ENCODE data around the gene SLX4IP.
"Not testable (repeated sequence)": the region's sequence is repeated elsewhere in the genome, so short reads cannot be mapped to it uniquely, and the experiment has no call there.

Gene SLX4IP

DNA sequence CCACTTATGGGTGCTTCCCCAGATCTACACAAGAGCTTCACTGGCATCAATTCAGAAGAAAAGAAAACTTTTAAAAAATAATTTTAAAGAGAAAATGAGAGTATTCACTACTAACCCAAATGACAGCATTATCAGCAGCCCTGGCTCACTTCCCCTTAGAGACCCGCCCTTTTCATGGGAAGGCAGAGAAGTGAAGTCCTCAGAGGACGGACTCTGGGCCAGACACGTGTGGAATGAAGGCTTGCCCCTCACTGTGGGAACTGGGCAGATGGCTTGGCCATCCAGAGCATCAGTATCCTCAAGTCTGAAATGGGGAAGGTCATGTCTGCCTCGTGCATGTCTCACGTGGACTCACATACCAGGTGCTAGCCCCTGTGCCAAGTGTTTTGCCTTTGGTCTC is 175.1 kb downstream of the SLX4IP start:
- Histone ChIP-seq H3K36me3 (replicated peaks; ENCODE audit: low read depth, low read length) (no peaks in the 10 kb centered on the region), H3K27ac (ENCODE audit: low read length) (no peak overlapping the region)

DNA sequence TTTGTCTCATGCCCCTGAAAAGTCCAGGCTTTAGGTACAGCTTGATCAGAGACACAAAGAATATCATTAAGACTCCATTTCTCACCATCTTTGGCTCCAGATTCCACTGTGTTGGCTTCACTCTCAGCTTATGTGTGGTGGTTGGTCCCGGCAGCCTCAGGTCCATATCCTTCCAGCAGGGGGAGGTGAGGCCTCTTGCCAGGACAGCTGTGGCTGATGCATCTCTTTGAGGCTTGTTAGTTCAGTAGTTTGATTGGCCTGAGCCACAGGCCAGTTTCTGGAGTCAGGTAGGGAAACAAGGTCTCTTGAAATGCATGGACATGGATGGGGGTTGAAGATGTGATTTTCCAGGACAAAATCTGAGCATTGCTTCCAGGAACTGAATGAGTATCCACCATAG is 176.3 kb downstream of the SLX4IP start:
- Histone ChIP-seq H3K4me2 (ENCODE audit: low read length) (no peak overlapping the region), H3K4me1 (ENCODE audit: low read length) (no peaks in the 10 kb centered on the region), H4K20me1 (ENCODE audit: insufficient read depth, low read length) (no peaks in the 10 kb centered on the region), H3K27me3 (ENCODE audit: low read depth, low read length) (no peaks in the 10 kb centered on the region), H3K9ac (ENCODE audit: low read length) (no peak overlapping the region), H3K36me3 (replicated peaks; ENCODE audit: low read depth, low read length) (no peaks in the 10 kb centered on the region), H3K79me2 (ENCODE audit: low read length) (no peaks in the 10 kb centered on the region), H2AFZ (ENCODE audit: low read depth, low read length) (no peak overlapping the region), H3K4me3 (ENCODE audit: low read length) (no peak overlapping the region), H3K9me3 (ENCODE audit: insufficient read depth, low read length) (no peaks in the 10 kb centered on the region), H3K27ac (ENCODE audit: low read length) (no peak overlapping the region)
- peak; percentile 56 for TF ChIP-seq CTCF (IDR thresholded peaks at IDR 0.05; ENCODE audit: low read depth, low read length)
- no peak for TF ChIP-seq EZH2phosphoT487 (IDR thresholded peaks at IDR 0.05; ENCODE audit: low read depth)

More for the DNA sequence above, 175.1 kb downstream of the SLX4IP start:
- no peak for TF ChIP-seq CTCF (IDR thresholded peaks at IDR 0.05; ENCODE audit: low read depth, low read length)
- TF ChIP-seq EZH2phosphoT487 (IDR thresholded peaks at IDR 0.05; ENCODE audit: low read depth) = no peak
- Histone ChIP-seq H3K9me3 (ENCODE audit: insufficient read depth, low read length) (no peaks in the 10 kb centered on the region), H3K9ac (ENCODE audit: low read length) (no peak overlapping the region), H3K4me3 (ENCODE audit: low read length) (no peak overlapping the region), H3K4me2 (ENCODE audit: low read length) (no peak overlapping the region), H4K20me1 (ENCODE audit: insufficient read depth, low read length) (no peaks in the 10 kb centered on the region), H3K4me1 (ENCODE audit: low read length) (peaks cover 5% of the 10 kb centered on the region; the same call in 1 of the 2 replicates), H3K27me3 (ENCODE audit: low read depth, low read length) (no peaks in the 10 kb centered on the region), H3K79me2 (ENCODE audit: low read length) (no peaks in the 10 kb centered on the region), H2AFZ (ENCODE audit: low read depth, low read length) (no peak overlapping the region)

DNA sequence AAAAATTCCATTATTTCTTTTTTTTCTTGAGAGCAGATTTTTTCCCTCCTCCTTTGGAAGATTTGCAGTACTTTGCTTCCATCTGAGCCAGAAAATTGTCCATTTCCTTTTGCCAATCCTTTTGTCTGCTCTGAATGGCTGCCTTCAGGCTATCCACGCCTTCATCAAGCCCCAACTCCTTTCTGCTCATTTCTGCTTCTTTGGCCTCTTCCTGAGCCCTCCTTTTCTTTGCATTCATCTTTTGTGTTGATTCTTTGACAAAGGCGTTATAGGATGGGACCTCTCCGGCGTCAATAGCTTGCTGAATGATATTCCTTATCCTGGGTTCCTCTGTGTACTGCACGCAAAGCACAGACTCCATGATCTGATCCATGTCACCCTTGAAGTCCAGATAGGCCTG is 178.3 kb downstream of the SLX4IP start:
- H3K27me3 ChIP-seq (ENCODE audit: low read depth, low read length); H2AFZ ChIP-seq (ENCODE audit: low read depth, low read length); H3K4me1 ChIP-seq (ENCODE audit: low read length); H4K20me1 ChIP-seq (ENCODE audit: insufficient read depth, low read length); H3K27ac ChIP-seq (ENCODE audit: low read length); H3K36me3 ChIP-seq (replicated peaks; ENCODE audit: low read depth, low read length); H3K4me3 ChIP-seq (ENCODE audit: low read length); H3K4me2 ChIP-seq (ENCODE audit: low read length); H3K9ac ChIP-seq (ENCODE audit: low read length); H3K9me3 ChIP-seq (ENCODE audit: insufficient read depth, low read length); H3K79me2 ChIP-seq (ENCODE audit: low read length): not testable (repeated sequence)

GRCh38 chr20:10613911-10614310 is 178.8 kb downstream of the SLX4IP start:
- H3K4me1 ChIP-seq (ENCODE audit: low read length) = no peaks in the 10 kb centered on the region
- no peak overlapping the region for H2AFZ ChIP-seq (ENCODE audit: low read depth, low read length)
- no peaks in the 10 kb centered on the region for H3K27me3 ChIP-seq (ENCODE audit: low read depth, low read length)
- H3K79me2 ChIP-seq (ENCODE audit: low read length) = no peaks in the 10 kb centered on the region
- no peak overlapping the region for H3K9ac ChIP-seq (ENCODE audit: low read length)
- no peaks in the 10 kb centered on the region for H3K9me3 ChIP-seq (ENCODE audit: insufficient read depth, low read length)
- no peak overlapping the region for H3K27ac ChIP-seq (ENCODE audit: low read length)
- TF ChIP-seq CTCF (IDR thresholded peaks at IDR 0.05; ENCODE audit: low read depth, low read length) (no peak), EZH2phosphoT487 (IDR thresholded peaks at IDR 0.05; ENCODE audit: low read depth) (no peak)
- no peak overlapping the region for H3K4me2 ChIP-seq (ENCODE audit: low read length)
- no peaks in the 10 kb centered on the region for H3K36me3 ChIP-seq (replicated peaks; ENCODE audit: low read depth, low read length)
- H4K20me1 ChIP-seq (ENCODE audit: insufficient read depth, low read length) = no peaks in the 10 kb centered on the region
- H3K4me3 ChIP-seq (ENCODE audit: low read length) = no peak overlapping the region

DNA sequence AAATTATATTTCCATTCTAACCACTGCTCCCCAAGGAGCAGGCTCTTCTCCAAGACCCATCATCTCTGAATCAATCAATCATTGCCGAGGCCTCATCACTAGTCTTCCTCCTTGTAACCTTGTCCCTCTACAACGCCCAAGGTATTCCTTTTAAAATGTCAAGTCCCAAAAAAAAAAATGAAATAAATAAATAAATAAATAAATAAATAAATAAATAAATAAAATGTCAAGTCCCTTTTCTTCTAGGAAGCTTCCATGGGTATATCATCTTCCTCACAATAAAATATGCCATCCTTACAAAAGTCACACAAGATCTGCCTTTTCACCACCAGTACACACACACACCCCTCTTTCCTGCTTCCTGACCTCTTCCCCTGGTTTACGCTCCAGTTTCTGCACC is 181.1 kb downstream of the SLX4IP start:
- Histone ChIP-seq H4K20me1 (ENCODE audit: insufficient read depth, low read length) (no peaks in the 10 kb centered on the region), H3K4me2 (ENCODE audit: low read length) (no peak overlapping the region), H2AFZ (ENCODE audit: low read depth, low read length) (no peak overlapping the region), H3K36me3 (replicated peaks; ENCODE audit: low read depth, low read length) (no peaks in the 10 kb centered on the region), H3K4me3 (ENCODE audit: low read length) (no peak overlapping the region), H3K27me3 (ENCODE audit: low read depth, low read length) (no peaks in the 10 kb centered on the region), H3K9me3 (ENCODE audit: insufficient read depth, low read length) (no peaks in the 10 kb centered on the region), H3K4me1 (ENCODE audit: low read length) (no peaks in the 10 kb centered on the region), H3K9ac (ENCODE audit: low read length) (no peak overlapping the region), H3K27ac (ENCODE audit: low read length) (no peak overlapping the region), H3K79me2 (ENCODE audit: low read length) (no peaks in the 10 kb centered on the region)
- TF ChIP-seq CTCF (IDR thresholded peaks at IDR 0.05; ENCODE audit: low read depth, low read length) (no peak), EZH2phosphoT487 (IDR thresholded peaks at IDR 0.05; ENCODE audit: low read depth) (no peak)

DNA sequence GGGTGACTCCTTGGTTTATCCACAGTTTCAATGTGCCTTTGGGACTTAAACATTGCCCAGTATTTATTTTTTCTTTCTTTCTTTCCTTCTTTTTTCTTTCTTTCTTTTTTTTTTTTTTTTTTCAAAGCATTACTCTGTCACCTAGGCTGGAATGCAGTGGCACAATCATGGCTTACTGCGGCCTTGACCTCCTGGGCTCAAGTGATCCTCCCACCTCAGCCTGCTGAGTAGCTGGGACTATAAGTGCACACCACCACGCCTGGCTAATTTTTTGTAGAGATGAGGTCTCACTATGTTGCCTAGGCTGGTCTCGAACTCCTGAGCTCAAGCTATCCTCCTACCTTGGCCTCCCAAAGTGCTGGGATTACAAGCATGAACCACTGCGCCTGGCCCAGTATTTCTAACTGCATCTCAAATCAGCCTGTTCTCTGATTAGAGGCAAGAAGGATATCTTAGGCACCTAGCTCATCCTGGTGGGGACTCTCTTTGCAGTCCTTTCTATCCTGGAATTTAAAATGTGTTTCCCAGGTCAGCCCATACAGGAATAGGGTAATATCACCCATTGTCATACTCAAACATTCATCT is 182.5 kb downstream of the SLX4IP start:
- H3K27ac ChIP-seq (ENCODE audit: low read length); H3K4me2 ChIP-seq (ENCODE audit: low read length); H3K4me1 ChIP-seq (ENCODE audit: low read length); H3K36me3 ChIP-seq (replicated peaks; ENCODE audit: low read depth, low read length); H2AFZ ChIP-seq (ENCODE audit: low read depth, low read length); H3K9me3 ChIP-seq (ENCODE audit: insufficient read depth, low read length); H3K9ac ChIP-seq (ENCODE audit: low read length); H3K4me3 ChIP-seq (ENCODE audit: low read length); H3K27me3 ChIP-seq (ENCODE audit: low read depth, low read length); H4K20me1 ChIP-seq (ENCODE audit: insufficient read depth, low read length); H3K79me2 ChIP-seq (ENCODE audit: low read length): not testable (repeated sequence)
